ENCODE results near the gene CATSPER1. TPM values are rescaled to one million over a fixed set of nuclear protein-coding genes. Genes with fewer than 3 reads are reported as not detected.
"Not testable (repeated sequence)": the region's sequence is repeated elsewhere in the genome, so short reads cannot be mapped to it uniquely, and the experiment has no call there.

Gene CATSPER1
- total and polyA plus RNA-seq, 12 donors, result 0.20 to 2.3 (median 0.41) TPM; not detected in 5

GRCh38 chr11:66011239-66011784 lies 15.0 kb downstream of the CATSPER1 start:
- H3K4me1 ChIP-seq (replicated peaks in 1 of 2), result peaks cover 0 to 20% of the 10 kb centered on the region in 2 donors
- intact Hi-C loops (cut with DNase I), result no loop called here

GRCh38 chr11:66010036-66010435 lies 16.2 kb downstream of the CATSPER1 start:
- peaks cover 0 to 20% of the 10 kb centered on the region in 2 donors for H3K4me1 ChIP-seq (replicated peaks in 1 of 2)
- H3K36me3 ChIP-seq (replicated peaks in 1 of 2); H3K9me3 ChIP-seq (replicated peaks in 1 of 3); intact Hi-C loops (cut with DNase I); H3K27ac ChIP-seq; DNase-seq; H3K4me3 ChIP-seq: not testable (repeated sequence)
- peaks cover 11% of the 10 kb centered on the region for H3K27me3 ChIP-seq
- 66 to 89% (median 75%) methylated on average over 4 of the region's 4 CpGs for WGBS, 4 donors

More at GRCh38 chr11:66011239-66011784, 15.0 kb downstream of the CATSPER1 start:
- TF ChIP-seq POLR2A (IDR thresholded peaks at IDR 0.05) (no peak), CTCF (IDR thresholded peaks at IDR 0.05) (no peak)
- peaks cover 11% of the 10 kb centered on the region for H3K27me3 ChIP-seq
- H3K4me3 ChIP-seq, result no peak overlapping the region
- H3K36me3 ChIP-seq (replicated peaks in 1 of 2), result no peaks in the 10 kb centered on the region
- H3K27ac ChIP-seq, result no peak overlapping the region
- peak in 2 of 7 donors; percentile 47 to 50 for DNase-seq
- H3K9me3 ChIP-seq (replicated peaks in 1 of 3), result no peaks in the 10 kb centered on the region
- WGBS, 4 donors, result 41 to 50% (median 44%) methylated on average over 9 to 14 of the region's 14 CpGs

DNA sequence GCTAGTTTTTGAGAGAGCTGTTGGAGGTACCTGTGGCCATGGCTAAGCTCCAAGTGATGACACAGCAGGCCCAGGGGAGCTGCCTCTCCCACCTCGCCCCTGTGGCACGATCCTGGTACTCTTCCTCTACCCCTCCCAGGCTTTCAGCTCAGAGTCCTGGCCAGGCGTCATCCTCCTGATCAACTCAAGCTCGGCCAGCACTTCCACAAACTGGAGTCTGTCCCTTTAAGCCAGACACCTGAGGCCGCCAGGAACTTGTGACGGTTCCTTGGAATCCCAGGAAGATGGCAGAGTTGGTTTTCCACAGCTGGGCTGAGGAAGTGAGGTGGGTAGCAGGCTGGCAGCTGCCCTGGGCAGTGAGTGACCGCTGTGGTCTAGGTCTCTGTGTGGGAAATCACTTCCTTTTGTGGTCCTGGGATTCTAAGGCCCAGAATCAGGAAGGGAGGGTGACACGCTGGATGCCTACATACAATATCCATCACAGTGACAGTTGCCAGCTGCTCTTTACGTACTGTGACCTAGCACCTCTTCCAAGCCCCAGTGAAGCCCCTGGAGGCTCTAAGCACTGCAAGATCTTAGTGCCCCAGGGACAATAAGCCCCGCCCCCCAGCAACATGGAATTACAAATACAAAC lies 17.7 kb downstream of the CATSPER1 start:
- Histone ChIP-seq H3K4me3 (no peak overlapping the region), H3K4me1 (replicated peaks in 1 of 2) (peaks cover 0 to 21% of the 10 kb centered on the region in 2 donors), H3K36me3 (replicated peaks in 1 of 2) (peaks cover 0 to 15% of the 10 kb centered on the region in 2 donors), H3K27me3 (peaks cover 11% of the 10 kb centered on the region), H3K9me3 (replicated peaks in 1 of 3) (no peaks in the 10 kb centered on the region), H3K27ac (no peak overlapping the region)
- 63 to 88% (median 66%) methylated on average over 4 to 10 of the region's 10 CpGs for WGBS, 4 donors
- no peak for TF ChIP-seq POLR2A (IDR thresholded peaks at IDR 0.05)
- TF ChIP-seq CTCF (IDR thresholded peaks at IDR 0.05), result no peak
- intact Hi-C loops (cut with DNase I), result no loop called here
- DNase-seq, result no peak

DNA sequence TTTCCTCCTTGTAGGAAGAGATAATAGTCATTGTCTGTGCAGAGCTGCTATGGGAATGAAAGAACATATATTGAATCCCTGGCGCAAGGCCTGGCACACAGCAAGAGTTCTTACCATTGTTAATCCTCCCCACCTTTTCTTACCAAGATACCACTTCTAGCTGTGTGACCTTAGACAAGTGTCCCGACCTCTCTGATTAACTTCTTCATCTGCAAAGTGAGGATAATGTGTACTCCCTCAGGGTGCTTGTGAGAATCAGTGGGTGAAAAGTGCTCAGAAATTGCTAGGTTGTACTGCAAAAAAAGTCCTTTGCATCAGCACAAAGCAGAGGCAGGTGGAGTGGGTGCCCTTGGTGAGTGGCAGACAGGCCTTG lies 18.2 kb downstream of the CATSPER1 start:
- Histone ChIP-seq H3K4me3 (no peak overlapping the region), H3K36me3 (replicated peaks in 1 of 2) (peaks cover 0 to 15% of the 10 kb centered on the region in 2 donors), H3K27ac (no peak overlapping the region), H3K4me1 (replicated peaks in 1 of 2) (peaks cover 3 to 26% of the 10 kb centered on the region in 2 donors), H3K9me3 (replicated peaks in 1 of 3) (no peaks in the 10 kb centered on the region), H3K27me3 (peaks cover 11% of the 10 kb centered on the region)
- DNase-seq, result no peak
- TF ChIP-seq POLR2A (IDR thresholded peaks at IDR 0.05), result no peak
- no peak for TF ChIP-seq CTCF (IDR thresholded peaks at IDR 0.05)
- WGBS, 4 donors, result 79 to 83% (median 82%) methylated on average over 2 of the region's 2 CpGs
- intact Hi-C loops (cut with DNase I), result no loop called here

All from adrenal gland (tissue), 12 donors.